ENCODE data around the gene POLR2J. TPM values are rescaled to one million over a fixed set of nuclear protein-coding genes. Genes with fewer than 3 reads are reported as not detected.
"Not testable (repeated sequence)": the region's sequence is repeated elsewhere in the genome, so short reads cannot be mapped to it uniquely, and the experiment has no call there.

POLR2J gene
- polyA plus RNA-seq, result 111 TPM

DNA sequence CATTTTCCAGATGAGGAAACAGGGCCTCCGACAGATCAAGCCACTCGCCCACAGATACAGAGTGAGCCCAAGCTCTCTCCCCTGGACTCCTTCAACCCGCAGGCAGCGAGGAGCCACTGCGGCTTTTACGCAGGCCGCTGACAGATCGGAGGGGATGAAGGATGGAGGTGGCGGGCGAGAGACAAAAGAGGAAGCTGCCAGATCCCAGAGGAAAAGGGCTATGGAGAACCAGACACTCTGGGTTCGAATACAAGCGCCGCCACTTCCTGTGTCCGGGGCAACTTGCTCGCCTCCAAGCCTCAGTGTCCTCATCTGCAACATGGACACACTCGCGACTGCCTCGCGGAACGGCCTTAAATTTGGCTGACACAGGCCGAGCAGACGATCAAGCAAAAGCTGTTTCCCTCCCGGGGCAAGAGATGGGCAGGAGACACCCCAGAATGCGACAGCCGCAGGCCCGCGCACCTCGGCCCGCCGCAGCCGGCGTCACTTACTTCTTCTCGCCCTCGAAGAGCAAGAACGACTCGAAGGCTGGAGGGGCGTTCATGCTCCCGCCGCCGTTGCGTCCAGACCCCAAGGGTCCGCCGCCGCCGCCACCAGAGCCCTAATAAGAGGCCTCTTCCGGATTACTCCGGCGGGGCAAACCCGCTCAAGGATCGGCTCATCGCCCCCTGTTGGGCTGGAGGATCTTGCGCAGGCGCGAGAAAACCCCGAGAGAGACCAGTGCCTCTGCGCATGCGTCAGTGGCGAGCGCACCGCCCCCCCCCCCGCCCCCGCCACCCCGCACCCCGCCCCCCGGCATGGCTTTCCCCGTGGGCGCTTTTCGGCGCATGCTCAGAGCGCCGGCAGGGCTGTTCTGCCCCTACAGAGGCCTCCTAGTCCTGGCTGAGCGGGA is at the start of gene POLR2J:
Gene POLR2J (minus strand): TSS at position 609 of the 895 bp plus-strand sequence. CDS start 62 bp downstream, at position 547.
- not testable (repeated sequence) for H3K27me3 Mint-ChIP-seq, H3K36me3 Mint-ChIP-seq, H3K4me1 Mint-ChIP-seq, H3K9me3 Mint-ChIP-seq
- peak within 1 kb of the TSS; percentile 31 to 95 (median 84) for H3K27ac Mint-ChIP-seq
- peak within 1 kb of the TSS; percentile 92 to 96 (median 93) for H3K4me3 Mint-ChIP-seq

DNA sequence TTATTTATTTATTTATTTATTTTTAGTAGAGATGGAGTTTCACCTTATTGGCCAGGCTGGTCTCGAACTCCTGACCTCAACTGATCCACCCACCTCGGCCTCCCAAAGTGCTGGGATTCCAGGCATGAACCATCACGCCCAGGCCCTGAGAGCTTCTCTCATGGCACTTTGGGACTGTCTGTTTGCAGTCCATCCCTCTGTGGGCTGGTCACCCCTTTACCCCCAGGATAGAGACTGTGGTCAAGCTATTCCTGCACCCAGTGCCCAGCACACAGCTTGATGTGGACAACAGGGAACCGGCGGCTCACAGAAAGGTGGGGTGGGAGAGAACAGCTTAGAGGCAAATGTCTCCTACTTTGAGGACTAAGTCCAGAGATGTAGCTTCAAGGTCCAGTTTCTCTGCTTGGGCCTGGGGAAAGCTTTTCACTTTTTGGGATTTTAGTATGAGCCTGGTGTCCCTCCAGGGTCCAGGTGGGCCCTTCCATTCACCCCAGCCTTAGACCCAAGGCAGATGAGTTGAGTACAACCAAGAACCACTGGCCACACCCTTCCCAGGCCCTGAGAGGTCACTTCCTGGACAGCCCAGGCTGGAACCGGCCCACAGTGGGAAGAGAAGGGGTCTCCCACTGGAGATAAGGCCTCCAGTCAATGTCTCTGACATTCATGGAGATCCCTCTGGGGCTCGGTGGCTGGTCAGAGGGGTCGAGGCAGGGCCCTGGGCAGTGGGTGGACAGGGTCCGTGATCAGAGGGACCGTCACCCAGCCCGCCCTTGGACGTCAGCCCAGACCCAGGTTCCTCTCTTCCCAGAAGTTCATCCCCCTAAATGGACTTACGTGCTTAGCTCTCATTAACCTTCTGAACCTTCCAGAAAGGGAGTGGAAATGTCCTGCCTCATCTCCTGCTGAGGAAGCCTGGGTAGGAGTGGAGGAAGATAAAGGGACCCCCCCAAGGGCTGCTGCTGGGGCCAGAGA is 49.4 kb upstream of the POLR2J start:
- not testable (repeated sequence) for H3K9me3 Mint-ChIP-seq, H3K4me3 Mint-ChIP-seq, H3K27me3 Mint-ChIP-seq, H3K36me3 Mint-ChIP-seq, H3K27ac Mint-ChIP-seq, H3K4me1 Mint-ChIP-seq

DNA sequence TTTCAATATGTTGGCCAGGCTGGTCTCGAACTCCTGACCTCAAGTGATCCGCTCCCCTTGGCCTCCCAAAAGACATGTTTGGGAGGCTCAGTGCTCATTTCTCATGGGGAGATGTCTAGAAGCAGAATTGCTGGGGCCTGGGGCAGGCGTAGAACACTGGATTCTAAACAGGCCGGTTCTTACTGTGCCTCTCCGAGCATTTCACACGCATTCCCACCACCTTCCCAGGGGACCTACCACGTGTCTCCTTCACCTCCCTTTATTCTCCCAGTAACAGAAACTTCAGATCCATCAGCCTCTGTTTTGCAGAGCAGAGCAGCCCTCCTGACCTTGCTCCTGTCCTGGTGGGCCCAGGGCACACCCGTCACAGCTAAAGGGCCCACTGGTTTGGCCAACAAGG is 48.5 kb upstream of the POLR2J start:
- H3K9me3 Mint-ChIP-seq, H3K27ac Mint-ChIP-seq, H3K4me3 Mint-ChIP-seq, H3K36me3 Mint-ChIP-seq, H3K27me3 Mint-ChIP-seq, H3K4me1 Mint-ChIP-seq: not testable (repeated sequence)

DNA sequence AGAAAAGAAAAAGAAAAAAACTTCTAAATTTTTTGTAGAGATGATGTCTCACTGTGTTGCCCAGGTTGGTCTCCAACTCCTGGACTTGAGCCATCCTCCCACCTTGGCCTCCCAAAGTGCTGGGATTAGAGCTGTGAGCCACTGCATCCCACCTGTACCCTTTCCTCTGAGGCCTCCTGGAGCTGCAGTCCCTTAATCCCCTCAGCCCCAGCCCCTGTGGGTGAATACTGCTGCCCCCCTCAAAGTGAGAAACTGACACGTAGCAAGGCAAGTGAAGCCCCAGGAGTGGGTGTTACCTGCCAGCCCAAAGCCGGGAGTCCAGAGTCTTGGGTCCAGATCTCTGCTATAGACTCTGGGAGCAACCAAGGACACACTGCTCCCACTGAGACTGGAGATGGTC is 46.1 kb upstream of the POLR2J start:
- not testable (repeated sequence) for H3K9me3 Mint-ChIP-seq, H3K4me1 Mint-ChIP-seq, H3K27ac Mint-ChIP-seq, H3K27me3 Mint-ChIP-seq, H3K4me3 Mint-ChIP-seq, H3K36me3 Mint-ChIP-seq

DNA sequence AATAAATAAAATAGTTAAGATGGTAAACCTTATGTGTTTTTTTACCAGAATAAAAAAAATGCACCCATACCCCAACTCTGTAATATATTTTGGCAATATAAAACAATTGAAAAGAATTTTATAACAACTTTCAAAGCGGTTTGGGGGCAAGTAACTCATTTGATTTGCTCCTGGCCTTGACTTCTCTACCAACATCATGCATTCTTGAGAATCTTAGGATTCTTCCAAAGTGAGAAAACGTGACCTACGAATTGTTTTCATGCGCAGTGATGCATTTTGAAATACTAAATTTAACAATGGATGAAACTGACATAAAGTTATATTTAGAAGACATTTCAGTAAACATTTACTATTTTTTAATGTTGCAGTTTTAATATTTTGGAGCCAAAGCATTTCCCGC is 42.1 kb upstream of the POLR2J start:
- not testable (repeated sequence) for H3K27ac Mint-ChIP-seq, H3K9me3 Mint-ChIP-seq, H3K4me1 Mint-ChIP-seq, H3K36me3 Mint-ChIP-seq, H3K27me3 Mint-ChIP-seq, H3K4me3 Mint-ChIP-seq

DNA sequence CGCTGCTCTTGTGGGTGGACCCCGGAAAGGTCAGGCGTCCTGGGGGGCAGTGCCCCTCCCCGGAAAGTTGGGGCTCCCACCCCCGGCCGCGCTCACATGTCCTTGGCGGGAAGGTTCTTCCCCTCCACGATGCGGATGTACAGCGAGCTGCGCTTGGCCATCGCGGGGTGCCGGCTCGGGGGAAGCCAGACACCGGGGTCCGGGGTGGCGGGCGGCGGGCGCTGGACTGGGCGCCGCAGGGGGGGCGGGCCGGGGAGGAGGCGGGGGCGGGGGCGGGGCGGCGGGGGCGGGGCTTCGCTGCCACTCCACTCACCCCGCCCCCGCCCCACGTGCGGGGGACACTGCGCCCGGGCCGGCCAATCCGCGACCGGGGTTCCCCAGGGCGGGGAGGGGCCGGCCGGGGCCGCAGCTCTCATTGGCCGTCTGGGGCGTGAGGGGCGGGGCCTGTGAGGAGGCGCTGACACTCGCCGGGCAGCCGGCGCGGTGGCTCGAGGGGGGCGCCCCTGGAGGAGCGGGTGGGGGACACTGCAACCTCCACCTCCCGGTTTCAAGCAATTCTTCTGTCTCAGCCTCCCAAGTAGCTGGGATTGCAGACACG is 38.9 kb upstream of the POLR2J start, which contains the start of gene RASA4B:
Gene RASA4B (minus strand): TSS at position 228 of the 598 bp plus-strand sequence. CDS start 67 bp downstream, at position 161.
- H3K27ac Mint-ChIP-seq, result not testable (repeated sequence)

DNA sequence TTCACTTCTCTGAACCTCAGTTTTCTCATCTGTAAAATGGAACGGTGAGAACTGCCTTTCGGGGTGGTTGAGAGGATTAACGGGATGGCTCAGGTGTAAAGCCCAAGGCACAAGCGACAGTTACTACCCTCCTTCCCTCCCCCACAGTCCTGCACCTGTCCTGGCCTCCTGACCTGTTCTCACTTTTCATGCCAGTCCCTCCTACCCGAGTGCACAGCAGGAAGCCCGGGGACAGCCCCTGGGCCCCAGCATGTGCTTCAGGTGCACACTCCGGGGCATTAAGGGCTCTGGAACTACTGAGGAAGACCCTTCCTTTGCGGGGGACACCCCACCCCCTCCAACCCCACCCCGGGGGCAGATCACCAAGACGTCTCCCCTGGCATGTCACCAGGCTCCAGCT is 38.2 kb upstream of the POLR2J start:
- not testable (repeated sequence) for H3K4me3 Mint-ChIP-seq, H3K27ac Mint-ChIP-seq, H3K4me1 Mint-ChIP-seq

More for the DNA sequence above, 38.9 kb upstream of the POLR2J start, which contains the start of gene RASA4B:
- H3K36me3 Mint-ChIP-seq, H3K9me3 Mint-ChIP-seq, H3K4me1 Mint-ChIP-seq, H3K27me3 Mint-ChIP-seq, H3K4me3 Mint-ChIP-seq: not testable (repeated sequence)

DNA sequence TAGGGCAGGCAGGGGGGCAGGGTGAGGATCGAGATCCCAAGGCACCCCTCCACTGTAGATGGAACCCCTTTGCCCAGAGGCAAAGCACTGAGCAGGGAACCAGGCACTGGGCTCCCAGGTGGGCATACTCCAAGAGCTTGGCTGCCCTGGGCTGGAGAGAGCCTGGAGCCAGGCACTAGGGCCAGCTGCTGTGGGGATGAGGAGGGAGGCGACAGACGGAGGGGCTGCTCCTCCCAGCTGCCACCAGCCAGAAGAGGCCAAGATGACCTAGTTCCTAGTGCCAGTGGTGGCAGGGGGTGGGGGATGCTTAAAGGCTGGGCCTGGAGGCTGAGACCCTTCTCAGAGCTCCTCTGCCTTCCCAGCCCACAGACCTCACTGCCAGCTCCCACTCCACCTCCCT is 37.2 kb upstream of the POLR2J start:
- not testable (repeated sequence) for H3K36me3 Mint-ChIP-seq, H3K4me3 Mint-ChIP-seq, H3K27me3 Mint-ChIP-seq, H3K27ac Mint-ChIP-seq, H3K4me1 Mint-ChIP-seq, H3K9me3 Mint-ChIP-seq

More for the DNA sequence above, 38.2 kb upstream of the POLR2J start:
- not testable (repeated sequence) for H3K36me3 Mint-ChIP-seq, H3K9me3 Mint-ChIP-seq, H3K27me3 Mint-ChIP-seq

DNA sequence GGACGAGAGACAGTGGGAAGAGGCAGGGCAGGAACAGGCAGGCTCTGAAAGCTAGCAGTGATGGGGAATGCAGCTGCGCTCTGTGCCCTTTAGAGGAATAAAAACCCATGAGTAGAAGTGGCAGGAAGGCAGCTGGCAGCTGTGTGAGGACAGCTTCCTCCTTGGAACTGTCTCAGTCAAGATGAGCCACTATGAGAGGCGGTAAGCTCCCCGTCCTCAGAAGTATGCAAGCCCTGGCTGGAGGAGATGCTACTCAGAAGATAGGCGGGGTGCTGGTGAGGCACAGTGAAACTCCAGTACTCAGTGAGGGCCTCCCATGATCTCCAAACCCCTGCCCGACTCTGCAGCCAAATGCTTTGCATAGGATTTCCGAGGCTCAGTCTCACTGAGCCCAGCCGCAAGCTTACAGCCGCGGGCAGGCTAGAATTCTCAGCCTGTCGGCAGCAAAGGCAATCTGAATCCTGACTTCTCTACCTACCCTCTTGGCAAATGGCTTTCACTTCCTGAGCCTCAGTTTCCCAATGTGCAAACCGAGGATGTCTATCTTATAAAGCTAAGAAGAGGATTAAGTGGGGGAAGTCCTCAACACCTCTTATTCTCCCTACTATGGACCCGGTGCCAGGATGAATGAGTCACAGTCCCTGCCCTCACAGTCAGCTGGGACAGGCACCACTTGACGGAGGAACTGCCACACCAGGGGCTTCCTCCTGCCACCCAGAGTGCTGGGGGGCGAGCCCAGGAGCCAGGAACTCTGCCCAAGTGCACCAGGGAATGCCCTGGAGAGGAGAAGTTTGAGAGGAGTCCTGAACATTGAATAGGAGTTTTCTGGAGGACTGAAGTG is 36.4 kb upstream of the POLR2J start:
- H3K4me1 Mint-ChIP-seq, H3K4me3 Mint-ChIP-seq, H3K36me3 Mint-ChIP-seq, H3K9me3 Mint-ChIP-seq, H3K27me3 Mint-ChIP-seq, H3K27ac Mint-ChIP-seq: not testable (repeated sequence)

DNA sequence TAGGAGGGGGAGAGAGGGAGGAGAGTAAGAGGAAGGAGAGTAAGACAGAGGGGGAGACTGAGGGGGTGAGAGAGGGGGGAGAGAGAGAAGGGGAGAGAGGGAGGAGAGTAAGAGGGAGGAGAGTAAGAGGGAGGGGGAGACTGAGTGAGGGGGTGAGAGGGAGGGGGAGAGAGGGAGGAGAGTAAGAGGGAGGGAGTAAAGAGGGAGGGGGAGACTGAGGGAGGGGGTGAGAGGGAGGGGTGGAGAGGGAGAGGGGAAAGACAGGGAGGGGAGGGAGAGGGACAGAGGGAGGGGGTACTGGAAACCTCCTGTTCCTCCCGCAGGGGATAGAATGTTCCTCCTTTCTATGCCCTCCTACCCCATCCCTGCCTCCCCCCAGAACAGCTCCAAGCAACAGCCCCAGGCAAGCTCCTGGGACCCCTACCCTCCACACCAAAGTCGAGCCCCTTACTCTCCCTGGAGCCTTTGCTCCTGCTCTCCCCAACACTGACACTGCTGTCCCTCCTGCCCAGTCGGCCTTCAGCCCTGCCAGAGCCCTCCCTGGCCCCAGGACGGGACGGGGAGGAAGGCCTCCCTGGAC is 34.0 kb upstream of the POLR2J start:
- not testable (repeated sequence) for H3K36me3 Mint-ChIP-seq, H3K27me3 Mint-ChIP-seq, H3K4me1 Mint-ChIP-seq, H3K9me3 Mint-ChIP-seq, H3K27ac Mint-ChIP-seq
- peak overlapping the region in 1 of 4 donors; percentile 65 for H3K4me3 Mint-ChIP-seq

DNA sequence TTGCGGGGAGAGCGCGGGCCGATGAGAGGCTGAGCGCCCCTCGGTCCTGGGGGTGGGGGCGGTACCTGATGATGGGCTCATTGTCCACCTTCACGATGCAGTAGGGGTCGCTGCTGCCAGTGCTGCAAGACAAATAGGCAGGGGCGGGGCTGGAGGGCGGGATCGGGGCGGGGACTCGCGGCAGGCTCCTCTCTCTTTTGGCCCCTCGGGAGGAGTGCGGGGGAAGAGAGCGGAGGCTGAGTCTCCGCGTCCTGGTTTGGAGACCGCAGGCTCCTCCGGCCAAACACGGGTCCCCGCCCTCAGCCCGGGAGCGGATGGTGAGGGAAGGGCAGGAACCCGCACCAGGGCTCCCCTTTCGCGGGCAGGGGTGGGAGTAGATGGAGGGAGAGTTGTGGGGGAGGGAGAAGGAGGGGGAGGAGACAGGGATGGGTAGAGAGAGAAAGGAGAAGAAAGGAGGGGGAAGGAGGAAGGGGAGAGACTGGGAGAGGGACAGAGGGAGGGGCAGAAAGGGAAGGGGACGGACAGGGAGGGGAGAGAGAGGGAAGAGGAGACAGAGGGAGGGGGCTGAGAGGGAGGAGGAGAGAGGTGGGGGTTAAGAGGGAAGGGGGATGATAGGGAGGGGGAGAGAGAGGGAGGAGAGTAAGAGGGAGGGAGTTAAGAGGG is 33.3 kb upstream of the POLR2J start:
- not testable (repeated sequence) for H3K4me3 Mint-ChIP-seq

DNA sequence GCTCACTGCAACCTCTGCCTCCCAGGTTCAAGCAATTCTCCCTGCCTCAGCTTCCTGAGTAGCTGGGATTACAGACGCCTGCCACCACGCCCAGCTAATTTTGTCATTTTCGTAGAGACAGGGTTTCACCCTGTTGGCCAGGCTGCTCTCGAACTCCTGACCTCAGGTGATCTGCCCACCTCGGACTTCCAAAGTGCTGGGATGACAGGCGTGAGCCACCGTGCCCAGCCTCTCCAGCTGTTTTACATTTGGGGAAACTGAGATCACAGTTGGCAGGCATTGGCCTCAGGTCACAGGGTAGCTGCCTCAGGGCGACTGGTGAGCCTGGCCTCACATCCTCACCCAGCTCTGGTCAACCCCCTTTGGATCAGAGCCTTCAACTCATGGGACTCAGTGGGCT is 31.9 kb upstream of the POLR2J start:
- not testable (repeated sequence) for H3K4me1 Mint-ChIP-seq, H3K4me3 Mint-ChIP-seq, H3K9me3 Mint-ChIP-seq, H3K27me3 Mint-ChIP-seq, H3K36me3 Mint-ChIP-seq, H3K27ac Mint-ChIP-seq

More for the DNA sequence above, 33.3 kb upstream of the POLR2J start:
- not testable (repeated sequence) for H3K4me1 Mint-ChIP-seq, H3K27ac Mint-ChIP-seq, H3K9me3 Mint-ChIP-seq, H3K27me3 Mint-ChIP-seq, H3K36me3 Mint-ChIP-seq

DNA sequence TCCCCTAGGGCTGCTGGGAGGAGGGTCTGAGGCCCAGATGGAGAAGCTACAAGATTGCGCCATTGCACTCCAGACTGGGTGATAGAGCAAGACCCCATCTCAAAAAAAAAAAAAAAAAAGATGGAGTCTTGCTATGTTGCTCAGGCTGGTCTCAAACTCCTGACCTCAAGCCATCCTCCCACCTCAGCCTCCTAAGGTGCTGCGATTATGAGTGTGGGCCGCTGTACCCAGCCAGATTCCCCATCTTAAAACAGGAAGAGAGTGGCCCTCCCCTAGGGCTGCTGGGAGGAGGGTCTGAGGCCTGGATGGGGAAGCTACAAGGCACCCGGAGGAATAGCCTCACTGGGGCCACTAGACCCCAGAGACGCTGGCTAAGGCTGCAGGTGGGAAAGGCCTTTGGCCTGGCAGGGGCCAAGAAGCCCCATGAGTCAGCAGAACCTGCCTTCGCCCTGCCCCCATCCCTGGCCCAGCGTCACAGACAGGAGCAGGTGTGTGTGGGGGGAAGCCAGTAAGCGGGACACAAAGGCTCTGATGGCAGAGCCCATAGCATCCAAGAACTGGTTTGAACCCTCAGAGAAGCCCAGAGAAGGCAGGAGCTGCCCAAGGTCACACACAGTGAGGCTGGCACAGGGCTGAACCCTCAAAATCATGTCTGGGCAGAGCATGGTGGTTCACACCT is 28.8 kb upstream of the POLR2J start:
- not testable (repeated sequence) for H3K4me1 Mint-ChIP-seq, H3K27ac Mint-ChIP-seq, H3K9me3 Mint-ChIP-seq, H3K4me3 Mint-ChIP-seq, H3K36me3 Mint-ChIP-seq, H3K27me3 Mint-ChIP-seq

Data from IgD-negative memory B cell (primary cell).